ENCODE data around the gene METTL4.

Gene METTL4

GRCh38 chr18:2515908-2516625, 55.2 kb downstream of the METTL4 start:
- no peak for DNase-seq (ENCODE audit: low read depth, low spot score)

GRCh38 chr18:2515171-2515787, 56.0 kb downstream of the METTL4 start:
- DNase-seq (ENCODE audit: low read depth, low spot score): no peak

GRCh38 chr18:2513616-2514015, 57.7 kb downstream of the METTL4 start:
- DNase-seq (ENCODE audit: low read depth, low spot score): no peak

- no peak for DNase-seq (ENCODE audit: low read depth, low spot score)
These were observed 59.2 kb downstream of the METTL4 start for GRCh38 chr18:2512059-2512458.

GRCh38 chr18:2511451-2511850, 59.9 kb downstream of the METTL4 start:
- no peak for DNase-seq (ENCODE audit: low read depth, low spot score)

GRCh38 chr18:2510416-2510815, 60.9 kb downstream of the METTL4 start:
- DNase-seq (ENCODE audit: low read depth, low spot score): no peak

GRCh38 chr18:2508678-2509077, 62.6 kb downstream of the METTL4 start:
- no peak for DNase-seq (ENCODE audit: low read depth, low spot score)

GRCh38 chr18:2508155-2508554, 63.1 kb downstream of the METTL4 start:
- no peak for DNase-seq (ENCODE audit: low read depth, low spot score)

- no peak for DNase-seq (ENCODE audit: low read depth, low spot score)
These were observed 66.7 kb downstream of the METTL4 start for GRCh38 chr18:2504642-2505041.

GRCh38 chr18:2502880-2503279, 68.4 kb downstream of the METTL4 start:
- DNase-seq (ENCODE audit: low read depth, low spot score): no peak

- DNase-seq (ENCODE audit: low read depth, low spot score): no peak
These were observed 68.9 kb downstream of the METTL4 start for GRCh38 chr18:2502394-2502793.

- DNase-seq (ENCODE audit: low read depth, low spot score): no peak
These were observed 73.5 kb downstream of the METTL4 start for GRCh38 chr18:2497797-2498196.

- no peak for DNase-seq (ENCODE audit: low read depth, low spot score)
These were observed 75.9 kb downstream of the METTL4 start for GRCh38 chr18:2495381-2495780.

- no peak for DNase-seq (ENCODE audit: low read depth, low spot score)
These were observed 76.4 kb downstream of the METTL4 start for GRCh38 chr18:2494921-2495320.
